PC-3 (cell line): ENCODE results near the gene PCDHB10. TPM values are rescaled to one million over a fixed set of nuclear protein-coding genes. Genes with fewer than 3 reads are reported as not detected.
"Not testable (repeated sequence)": the region's sequence is repeated elsewhere in the genome, so short reads cannot be mapped to it uniquely, and the experiment has no call there.

Experiments used
- ATAC-seq: fragments of 200-7000 bp; cut with Tn5 transposase; 2 replicates; pipeline ENCODE4 v1.9.1; 2020; ENCODE audit warnings: mild to moderate bottlenecking, moderate library complexity
- BruUV-seq: library from RNA; stranded (reverse); fragments of 400-500 nt; replicated peaks from 2 replicates; lab custom pipeline; 2021; lab: Mats Ljungman, UMichigan
- CTCF ChIA-PET: fragments of 300-600 bp; sonication (Branson Sonifier 250); formaldehyde crosslinking; loops from one replicate; lab custom pipeline; 2022; ENCODE audit warnings: antibody characterized with exemption; lab: Charles Lee
- POLR2A ChIA-PET: fragments of 300-600 bp; sonication (Branson Sonifier 250); formaldehyde crosslinking; loops from one replicate; lab custom pipeline; 2022; ENCODE audit warnings: antibody characterized with exemption; ENCODE audit not compliant: unreplicated experiment; lab: Charles Lee
- DNase-seq: peaks from one replicate; pipeline ENCODE4 v3.0.0-alpha.2; 2015
- H2AFZ ChIP-seq: fragments of 300-600 bp; sonication (generic); 2 replicates; pipeline ENCODE4 v1.6.0; 2016; ENCODE audit warnings: antibody characterized with exemption, low read length
- H3F3A ChIP-seq: fragments of 300-600 bp; sonication (generic); one replicate; pipeline ENCODE4 v1.6.0; 2017; ENCODE audit warnings: antibody characterized with exemption, low read length, control low read depth, mild to moderate bottlenecking; ENCODE audit not compliant: unreplicated experiment
- H3K27ac ChIP-seq: fragments of 300-600 bp; sonication (generic); 2 replicates; pipeline ENCODE4 v1.5.1; 2016; ENCODE audit warnings: mild to moderate bottlenecking, low read length
- H3K27me3 ChIP-seq: fragments of 300-600 bp; sonication (generic); 2 replicates; pipeline ENCODE4 v1.6.1; 2016; ENCODE audit warnings: low read length, mixed read lengths
- H3K36me3 ChIP-seq: fragments of 300-600 bp; sonication (generic); 2 replicates; pipeline ENCODE4 v1.6.1; 2016; ENCODE audit warnings: low read depth, mixed run types, low read length, mixed read lengths
- H3K4me1 ChIP-seq: fragments of 300-600 bp; sonication (generic); 2 replicates; pipeline ENCODE4 v1.5.1; 2016; ENCODE audit warnings: low read length; ENCODE audit not compliant: insufficient read depth
- H3K4me2 ChIP-seq: fragments of 300-600 bp; sonication (generic); 2 replicates; pipeline ENCODE4 v1.6.0; 2016; ENCODE audit warnings: low read length
- H3K4me3 ChIP-seq: fragments of 300-600 bp; sonication (generic); 2 replicates; pipeline ENCODE4 v1.5.1; 2016; ENCODE audit warnings: mild to moderate bottlenecking, low read length, mixed read lengths
- H3K79me2 ChIP-seq: fragments of 300-600 bp; sonication (generic); 2 replicates; pipeline ENCODE4 v1.6.1; 2017; ENCODE audit warnings: low read length, mixed read lengths
- H3K9ac ChIP-seq: fragments of 300-600 bp; sonication (generic); 2 replicates; pipeline ENCODE4 v1.6.0; 2016; ENCODE audit warnings: mild to moderate bottlenecking, low read length
- H3K9me2 ChIP-seq: fragments of 300-600 bp; sonication (generic); replicated peaks from 2 replicates; pipeline ENCODE4 v1.6.1; 2016; ENCODE audit warnings: mixed run types, low read length, mixed read lengths
- H3K9me3 ChIP-seq: fragments of 300-600 bp; sonication (generic); 2 replicates; pipeline ENCODE4 v1.6.1; 2016; ENCODE audit warnings: low read length, mixed read lengths
- H4K20me1 ChIP-seq: fragments of 300-600 bp; sonication (generic); 2 replicates; pipeline ENCODE4 v1.6.1; 2016; ENCODE audit warnings: low read length, mixed read lengths
- CTCF ChIP-seq: fragments of 300-600 bp; sonication (generic); conservative IDR thresholded peaks from 2 replicates; pipeline ENCODE4 v1.5.1; 2017; ENCODE audit warnings: antibody characterized with exemption, low read depth, mild to moderate bottlenecking, low read length
- EZH2 ChIP-seq: fragments of 300-600 bp; sonication (generic); IDR thresholded peaks from one replicate; pipeline ENCODE4 v1.6.1; 2017; ENCODE audit warnings: antibody characterized with exemption, mild to moderate bottlenecking, low read length; ENCODE audit not compliant: unreplicated experiment
- EZH2phosphoT487 ChIP-seq: fragments of 300-600 bp; sonication (generic); IDR thresholded peaks from 2 replicates; pipeline ENCODE4 v1.6.1; 2018; ENCODE audit warnings: mild to moderate bottlenecking, antibody characterized with exemption, low read length, borderline replicate concordance
- intact Hi-C: fragments of 100-400 bp; cut with micrococcal nuclease; formaldehyde crosslinking; loops from 2 replicates; pipeline ENCODE4 v1.9.0; 2023
- total RNA-seq: library from RNA; depleted of rRNA; stranded (reverse); fragments of >200 nt; gene quantifications from 2 replicates; pipeline ENCODE4 v1.2.3, GENCODE V29; 2014

PCDHB10 gene
- total RNA-seq, 1 experiment from 2014 or later, result 0.33 TPM

- BruUV-seq, result no TSS peak
- H3K4me3 ChIP-seq, result peak within 1 kb of the TSS; percentile 50
- no peaks in the 10 kb centered on the region for H3F3A ChIP-seq
- H3K27me3 ChIP-seq, result no peaks in the 10 kb centered on the region
- no peaks in the 10 kb centered on the region for H3K9me2 ChIP-seq
- ATAC-seq, result peak; percentile 66
- H3K79me2 ChIP-seq, result no peaks in the 10 kb centered on the region
- peak within 1 kb of the TSS; percentile 28; the same call in 1 of the 2 replicates for H3K4me2 ChIP-seq
- ChIA-PET POLR2A (no interaction called here), CTCF (interaction anchor here (0.6 kb wide), 2 partner anchors 93 to 177 kb away, joined by 3 read pairs; partner anchors contain the start of genes PCDHB2 and PCDHGA5)
- H3K27ac ChIP-seq, result no peak within 1 kb of the TSS
- no peak within 1 kb of the TSS for H3K9ac ChIP-seq
- no peaks in the 10 kb centered on the region for H4K20me1 ChIP-seq
- peak; percentile 47 for DNase-seq
- H3K36me3 ChIP-seq, result peaks cover 3% of the 10 kb centered on the region; the same call in 1 of the 2 replicates
- peak within 1 kb of the TSS; percentile 70; the same call in 1 of the 2 replicates for H2AFZ ChIP-seq
- H3K4me1 ChIP-seq, result no peaks in the 10 kb centered on the region
- TF ChIP-seq EZH2 (no peak), CTCF (peak; percentile 69), EZH2phosphoT487 (no peak)
- H3K9me3 ChIP-seq, result no peaks in the 10 kb centered on the region
- intact Hi-C loops, result loop anchor here (2.0 to 5.0 kb wide), 2 partner anchors 95 to 374 kb away; partner anchors contain the start of gene PCDHB2
These were observed 5.1 kb upstream of the PCDHB10 start, which contains the start of gene PCDHB9 for GRCh38 chr5:141186897-141187512. PCDHB9 (plus strand) TSS chr5:141187161; CDS start chr5:141187319, 158 bp downstream.

- H3K4me3 ChIP-seq, H3K36me3 ChIP-seq, H3K9me3 ChIP-seq, CTCF ChIA-PET, H3K27me3 ChIP-seq, DNase-seq, H3F3A ChIP-seq, H3K27ac ChIP-seq, POLR2A ChIA-PET, H3K4me2 ChIP-seq, BruUV-seq, H3K9ac ChIP-seq, ATAC-seq, H4K20me1 ChIP-seq, H3K9me2 ChIP-seq, H2AFZ ChIP-seq, H3K4me1 ChIP-seq, H3K79me2 ChIP-seq: not testable (repeated sequence)
- intact Hi-C loops, result loop anchor here (5.0 kb wide), 1 partner anchor 96 kb away; the partner anchor contains the start of gene PCDHB2
These were observed 3.5 kb upstream of the PCDHB10 start for GRCh38 chr5:141188682-141189081.

- intact Hi-C loops, result loop anchor here (5.0 kb wide), 1 partner anchor 97 kb away; the partner anchor contains the start of gene PCDHB2
- H3K27me3 ChIP-seq, H3K4me1 ChIP-seq, H4K20me1 ChIP-seq, H3K4me3 ChIP-seq, H3K9me2 ChIP-seq, H3K4me2 ChIP-seq, H3K79me2 ChIP-seq, DNase-seq, H2AFZ ChIP-seq, POLR2A ChIA-PET, H3F3A ChIP-seq, H3K9ac ChIP-seq, H3K27ac ChIP-seq, H3K9me3 ChIP-seq, BruUV-seq, ATAC-seq, CTCF ChIA-PET, H3K36me3 ChIP-seq: not testable (repeated sequence)
These were observed 3.0 kb upstream of the PCDHB10 start for GRCh38 chr5:141189131-141189530.

GRCh38 chr5:141194332-141194731, 2.2 kb downstream of the PCDHB10 start:
- POLR2A ChIA-PET, H3K27ac ChIP-seq, H3F3A ChIP-seq, H3K4me3 ChIP-seq, intact Hi-C loops, H3K4me2 ChIP-seq, H3K79me2 ChIP-seq, H3K27me3 ChIP-seq, H3K36me3 ChIP-seq, CTCF ChIA-PET, H3K9me2 ChIP-seq, H3K4me1 ChIP-seq, H4K20me1 ChIP-seq, DNase-seq, BruUV-seq, ATAC-seq, H3K9ac ChIP-seq, H3K9me3 ChIP-seq, H2AFZ ChIP-seq: not testable (repeated sequence)
